Measurements from ENCODE around the gene NXT2.
"Not testable (repeated sequence)": the region's sequence is repeated elsewhere in the genome, so short reads cannot be mapped to it uniquely, and the experiment has no call there.

The NXT2 gene

GRCh38 chrX:109536439-109537323 is at the start of gene NXT2:
Gene NXT2, plus strand, starts transcription at chrX:109536844. Its CDS starts 163 bp downstream, at chrX:109537007.
- DNase-seq: peak; percentile 87

DNA sequence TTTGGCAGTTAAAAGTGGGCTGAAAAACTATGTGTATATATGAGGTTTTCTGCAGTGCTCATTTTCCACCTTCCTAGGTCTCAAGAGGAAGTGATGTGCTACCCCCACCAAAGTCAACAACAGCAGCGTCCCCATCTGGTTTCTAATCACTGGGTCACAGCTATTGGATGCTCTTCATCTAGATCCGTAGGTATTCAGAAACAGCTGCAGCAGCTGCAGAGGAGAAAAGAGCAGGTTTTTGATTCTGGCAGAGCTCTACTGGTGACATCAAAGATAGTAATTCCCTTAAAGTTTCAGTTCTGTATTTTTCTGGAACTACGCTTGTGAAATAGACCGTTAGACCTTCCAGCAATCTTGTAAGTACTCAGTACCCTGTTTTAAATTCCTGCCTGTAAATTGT is 49.0 kb upstream of the NXT2 start:
- no peak for DNase-seq

- no peak for DNase-seq
Observed at GRCh38 chrX:109489174-109489573, 47.5 kb upstream of the NXT2 start.

DNA sequence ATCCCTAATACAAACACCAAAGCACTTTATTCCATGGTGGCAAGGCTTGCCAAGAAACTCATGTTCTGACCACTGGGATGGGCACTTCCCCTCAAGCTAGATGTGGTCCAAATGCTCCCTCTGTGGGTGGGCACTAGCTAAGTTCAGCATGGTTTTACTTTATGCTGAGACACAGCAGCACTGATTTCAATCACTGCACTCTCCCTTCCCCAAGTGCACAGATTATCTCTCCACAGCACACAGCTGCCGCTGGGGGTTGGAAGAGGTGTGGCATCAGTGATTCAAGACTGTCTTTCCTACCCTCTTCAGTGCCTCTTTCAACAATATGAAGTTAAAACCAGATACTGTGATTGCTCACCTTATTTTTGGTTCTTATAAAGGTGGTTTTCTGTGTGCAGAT is 38.2 kb upstream of the NXT2 start:
- DNase-seq: no peak

GRCh38 chrX:109501176-109501575 is 35.5 kb upstream of the NXT2 start:
- DNase-seq: no peak

- no peak for DNase-seq
Observed at GRCh38 chrX:109508915-109509314, 27.7 kb upstream of the NXT2 start.

DNA sequence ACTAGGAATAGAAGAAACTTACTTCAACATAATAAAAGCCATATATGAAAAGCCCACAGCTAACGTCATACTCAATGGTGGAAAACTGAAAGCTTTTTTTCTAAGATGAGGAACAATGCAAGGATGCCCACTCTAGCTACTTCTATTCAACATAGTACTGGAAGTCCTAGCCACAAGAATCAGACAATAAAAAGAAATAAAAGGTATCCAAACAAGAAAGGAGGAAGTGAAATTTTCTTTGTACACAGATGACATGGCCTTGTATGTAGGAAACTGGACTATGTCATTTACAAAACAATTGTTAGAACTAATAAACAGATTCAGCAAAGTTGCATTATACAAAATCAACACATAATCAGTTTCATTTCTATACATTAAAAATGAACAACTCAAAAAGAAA is 25.5 kb upstream of the NXT2 start:
- DNase-seq: no peak

DNA sequence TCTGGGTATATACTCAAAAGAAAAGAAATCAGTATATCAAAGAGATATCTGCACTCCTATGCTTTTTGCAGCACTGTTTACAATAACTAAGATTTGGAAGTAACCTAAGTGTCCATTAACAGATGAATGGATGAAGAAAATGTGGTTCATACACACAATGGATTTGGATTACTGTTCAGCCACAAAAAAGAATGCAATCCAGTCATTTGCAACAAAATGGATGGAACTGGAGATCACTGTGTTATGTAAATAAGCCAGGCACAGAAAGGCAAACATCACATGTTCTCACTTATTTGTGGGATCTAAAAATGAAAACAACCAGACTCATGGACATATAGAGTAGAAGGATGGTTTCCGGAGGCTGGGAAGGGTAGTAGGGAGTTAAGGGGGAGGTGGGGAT is 17.6 kb upstream of the NXT2 start:
- no peak for DNase-seq

DNA sequence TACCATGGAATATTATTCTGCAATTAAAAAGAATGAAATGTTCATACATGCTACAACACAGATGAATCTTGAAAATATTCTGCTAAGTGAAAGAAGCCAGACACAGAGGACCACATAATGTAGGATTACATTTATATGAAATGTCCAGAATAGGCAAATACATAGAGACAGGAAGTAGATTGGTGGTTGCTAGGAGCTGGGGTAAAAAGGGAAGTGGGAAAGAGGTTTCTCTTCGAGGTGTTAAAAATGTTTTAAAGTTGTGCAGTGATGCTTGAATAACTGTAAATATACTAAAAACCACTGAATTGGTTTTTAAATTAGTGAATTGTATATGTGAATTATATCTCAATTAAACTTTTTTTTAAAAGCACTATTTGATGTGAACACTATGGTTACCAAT is 3.6 kb upstream of the NXT2 start:
- DNase-seq: no peak

GRCh38 chrX:109533631-109534030 is 3.0 kb upstream of the NXT2 start:
- no peak for DNase-seq

DNA sequence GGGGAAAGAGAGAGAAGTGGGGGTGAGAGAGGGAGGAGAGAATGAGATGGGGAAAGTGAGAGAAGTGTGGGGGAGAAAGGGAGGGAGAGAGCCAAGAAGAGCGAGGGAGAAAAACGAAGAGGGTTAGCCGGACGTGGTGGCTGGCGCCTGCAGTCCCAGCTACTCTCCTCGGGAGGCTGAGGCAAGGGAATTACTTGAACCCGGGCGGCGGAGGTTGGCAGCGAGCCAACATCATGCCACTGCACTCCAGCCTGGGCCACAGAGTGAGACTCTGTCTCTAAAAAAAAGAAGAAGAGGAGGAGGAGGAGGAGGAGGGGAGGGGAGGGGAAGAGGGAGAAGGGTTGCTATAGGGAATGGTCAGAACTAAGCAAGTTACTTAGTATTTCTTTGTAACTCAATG is 1.7 kb upstream of the NXT2 start:
- no peak for DNase-seq

DNA sequence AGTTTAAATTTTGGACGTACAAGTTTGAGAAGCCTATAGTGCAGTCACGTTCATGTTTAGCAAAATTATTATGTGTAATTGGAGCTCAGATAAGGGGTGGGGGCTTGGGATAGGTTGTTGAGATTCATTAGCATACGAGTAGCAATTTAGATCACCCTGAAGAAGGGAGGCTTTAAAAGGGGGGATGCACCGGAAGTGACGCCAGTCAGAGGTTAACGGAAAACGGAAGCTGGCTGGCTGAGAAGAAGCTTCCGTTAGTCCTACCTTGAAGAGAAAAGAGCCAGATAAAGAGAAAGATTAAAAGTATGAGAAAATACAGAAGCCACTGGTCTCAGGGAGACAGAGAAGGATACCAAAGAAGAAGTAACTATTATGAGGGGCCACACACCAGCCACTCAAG is 1.1 kb upstream of the NXT2 start:
- no peak for DNase-seq

DNA sequence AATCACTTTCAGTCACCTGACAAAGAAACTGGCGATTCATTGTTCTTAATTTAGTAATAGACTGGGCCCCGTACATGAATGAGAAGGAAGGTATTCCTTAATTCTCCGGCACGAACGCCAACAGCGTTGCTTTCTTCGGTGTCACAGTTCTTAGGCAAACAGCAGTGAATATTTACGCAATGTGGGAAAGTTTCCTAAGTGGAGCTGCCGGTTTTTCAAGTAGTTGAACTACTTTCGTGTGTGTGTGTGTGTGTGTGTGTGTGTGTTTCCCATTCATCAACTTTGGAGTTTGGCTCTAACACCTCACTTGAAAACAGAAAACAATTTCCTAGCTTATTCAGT is 651 bp downstream of the NXT2 start:
- peak; percentile 1 for DNase-seq

DNA sequence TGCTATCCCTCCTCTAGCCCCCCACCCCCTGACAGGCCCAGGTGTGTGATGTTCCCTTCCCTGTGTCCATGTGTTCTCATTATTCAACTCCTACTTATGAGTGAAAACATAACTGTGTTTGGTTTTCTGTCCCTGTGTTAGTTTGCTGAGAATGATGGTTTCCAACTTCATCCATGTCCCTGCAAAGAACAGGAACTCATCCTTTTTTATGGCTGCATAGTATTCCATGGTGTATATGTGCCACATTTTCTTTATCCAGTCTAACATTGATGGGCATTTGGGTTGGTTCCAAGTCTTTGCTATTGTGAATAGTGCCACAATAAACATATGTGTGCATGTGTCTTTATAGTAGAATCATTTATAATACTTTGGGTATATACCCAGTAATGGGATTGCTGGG is 2.4 kb downstream of the NXT2 start:
- not testable (repeated sequence) for DNase-seq

- no peak for DNase-seq
Observed at GRCh38 chrX:109553862-109554261, 17.2 kb downstream of the NXT2 start.

DNA sequence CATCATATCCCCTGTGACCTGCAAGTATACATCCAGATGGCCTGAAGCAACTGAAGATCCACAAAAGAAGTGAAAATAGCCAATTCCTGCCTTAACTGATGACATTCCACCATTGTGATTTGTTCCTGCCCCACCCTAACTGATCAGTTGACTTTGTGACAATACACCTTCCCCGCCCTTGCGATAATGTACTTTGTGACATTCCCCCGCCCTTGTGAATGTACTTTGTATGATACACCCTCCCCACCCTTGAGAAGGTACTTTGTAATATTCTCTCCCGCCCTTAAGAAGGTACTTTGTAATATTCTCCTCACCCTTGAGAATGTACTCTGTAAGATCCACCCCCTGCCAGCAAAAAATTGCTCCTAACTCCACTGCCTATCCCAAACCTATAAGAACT is 39.4 kb downstream of the NXT2 start:
- not testable (repeated sequence) for DNase-seq

DNA sequence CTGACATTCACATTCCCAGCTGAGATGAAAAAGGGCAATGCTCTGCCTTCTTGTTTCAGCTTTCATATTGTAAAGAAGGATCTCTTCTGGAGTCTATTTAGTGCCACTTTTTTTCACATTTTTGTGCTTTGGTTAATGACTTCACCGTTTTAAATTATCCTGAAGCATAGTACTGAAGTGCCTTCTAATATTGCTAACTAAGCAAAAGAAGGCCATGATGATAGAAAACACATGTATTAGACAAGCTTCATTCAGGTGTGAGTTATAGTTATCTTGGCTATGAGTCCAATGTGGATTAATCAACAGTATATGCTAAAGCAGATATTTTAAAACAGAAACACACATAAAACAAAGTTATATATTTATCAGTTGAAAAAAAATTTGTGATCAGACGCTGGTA is 40.4 kb downstream of the NXT2 start:
- DNase-seq: no peak

DNA sequence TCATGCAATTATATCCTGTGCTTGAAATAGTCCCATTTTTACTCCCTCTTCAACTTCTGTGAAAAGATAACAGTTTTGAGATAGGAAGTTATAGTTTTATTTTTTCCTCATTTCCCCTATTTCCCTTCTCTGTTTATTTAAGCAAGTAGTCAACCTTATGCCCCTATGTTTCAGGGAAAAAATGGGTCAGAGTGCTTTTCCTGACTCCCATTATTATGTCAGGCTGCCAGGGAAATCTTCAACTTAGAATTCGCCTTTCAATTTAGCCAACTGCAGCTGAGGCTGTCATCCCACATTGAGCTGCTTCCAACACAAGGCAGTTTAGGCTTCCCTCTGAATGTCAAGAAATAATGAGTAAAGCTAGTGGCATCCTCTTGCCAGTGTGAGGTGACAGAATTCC is 42.3 kb downstream of the NXT2 start:
- DNase-seq: no peak

DNA sequence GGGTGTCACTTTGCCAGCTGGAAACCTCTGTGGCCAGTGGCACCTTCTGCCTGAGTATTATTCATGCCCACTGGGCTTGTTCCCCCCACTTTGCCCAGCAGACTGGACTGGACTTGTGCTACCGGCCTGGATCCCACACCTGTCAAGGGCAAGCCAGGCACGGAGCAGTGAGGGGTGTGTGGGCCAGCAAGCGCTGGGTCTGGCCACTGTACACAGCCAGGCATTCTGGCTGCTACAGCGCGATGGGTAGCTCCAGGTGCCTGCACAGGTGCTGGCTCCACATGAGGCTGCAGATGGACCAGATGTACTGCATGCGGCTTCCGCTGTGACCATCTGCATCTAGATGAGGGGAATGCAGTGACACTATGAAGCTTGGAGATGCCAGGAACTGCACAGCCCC is 48.8 kb downstream of the NXT2 start:
- no peak for DNase-seq

GRCh38 chrX:109590176-109590575 is 53.5 kb downstream of the NXT2 start:
- DNase-seq: no peak
